WTC11 (cell line): ENCODE results near the gene WWP2. TPM values are rescaled to one million over a fixed set of nuclear protein-coding genes. Genes with fewer than 3 reads are reported as not detected.

Experiments used
- ATAC-seq: fragments of 200-7000 bp; cut with Tn5 transposase; 2 replicates; pipeline ENCODE4 v1.10.0; 2021; ENCODE audit warnings: mild to moderate bottlenecking, moderate library complexity
- CTCF ChIA-PET: fragments of 300-600 bp; sonication (Branson Sonifier 250); formaldehyde crosslinking; loops from one replicate; lab custom pipeline; 2021; ENCODE audit warnings: antibody characterized with exemption; lab: Charles Lee
- POLR2A ChIA-PET: fragments of 350-600 bp; sonication (Branson Sonifier 250); formaldehyde crosslinking; loops from one replicate; lab custom pipeline; 2021; ENCODE audit warnings: antibody characterized with exemption; lab: Charles Lee
- DNase-seq: peaks from one replicate; pipeline ENCODE4 v3.0.0; 2021; ENCODE audit warnings: low spot score
- H3K27ac Mint-ChIP-seq: 2 replicates; pipeline ENCODE4 v1.8.0; 2021; ENCODE audit warnings: mixed read lengths
- H3K27me3 Mint-ChIP-seq: 2 replicates; pipeline ENCODE4 v1.8.0; 2021; ENCODE audit warnings: low read depth, mild to moderate bottlenecking, moderate library complexity, mixed read lengths
- H3K36me3 Mint-ChIP-seq: 2 replicates; pipeline ENCODE4 v1.8.0; 2021; ENCODE audit warnings: mixed read lengths
- H3K4me1 Mint-ChIP-seq: 2 replicates; pipeline ENCODE4 v1.8.0; 2022; ENCODE audit warnings: mixed read lengths
- H3K4me3 Mint-ChIP-seq: 2 replicates; pipeline ENCODE4 v1.8.0; 2021; ENCODE audit warnings: mild to moderate bottlenecking, moderate library complexity, mixed read lengths
- H3K9me3 Mint-ChIP-seq: 2 replicates; pipeline ENCODE4 v1.8.0; 2021; ENCODE audit warnings: mixed read lengths
- ETV6 ChIP-seq: sonication (generic); formaldehyde crosslinking; IDR thresholded peaks from 2 replicates; pipeline ENCODE4 v1.8.1; 2022; ENCODE audit warnings: mild to moderate bottlenecking, missing genetic modification reagents
- GRHL2 ChIP-seq: fragments of 250-450 bp; sonication (Bioruptor Pico); IDR thresholded peaks from 2 replicates; pipeline ENCODE4 v1.8.0; 2022; ENCODE audit warnings: mild to moderate bottlenecking, moderate library complexity; ENCODE audit not compliant: insufficient replicate concordance, severe bottlenecking
- HMGA2 ChIP-seq: fragments of 250-450 bp; sonication (Bioruptor Pico); IDR thresholded peaks from 2 replicates; pipeline ENCODE4 v1.4.0; 2021; ENCODE audit warnings: mild to moderate bottlenecking, moderate library complexity
- NFE2L1 ChIP-seq: sonication (generic); formaldehyde crosslinking; IDR thresholded peaks from 2 replicates; pipeline ENCODE4 v1.8.1; 2023; ENCODE audit warnings: missing genetic modification reagents
- RELA ChIP-seq: sonication (generic); formaldehyde crosslinking; IDR thresholded peaks from 2 replicates; pipeline ENCODE4 v1.8.1; 2022; ENCODE audit warnings: missing genetic modification reagents, mild to moderate bottlenecking, borderline replicate concordance
- RORB ChIP-seq: fragments of 250-450 bp; sonication (Bioruptor Pico); IDR thresholded peaks from 2 replicates; pipeline ENCODE4 v1.9.0; 2021; ENCODE audit warnings: mild to moderate bottlenecking
- SMAD4 ChIP-seq: sonication (generic); formaldehyde crosslinking; IDR thresholded peaks from 2 replicates; pipeline ENCODE4 v1.8.0; 2022; ENCODE audit warnings: mild to moderate bottlenecking, missing genetic modification reagents
- SP1 ChIP-seq: sonication (generic); formaldehyde crosslinking; conservative IDR thresholded peaks from 2 replicates; pipeline ENCODE4 v1.8.1; 2022; ENCODE audit warnings: missing genetic modification reagents
- TP53 ChIP-seq: sonication (generic); formaldehyde crosslinking; IDR thresholded peaks from 2 replicates; pipeline ENCODE4 v1.8.1; 2023; ENCODE audit warnings: mild to moderate bottlenecking, missing genetic modification reagents
- ZNF263 ChIP-seq: sonication (generic); formaldehyde crosslinking; IDR thresholded peaks from 2 replicates; pipeline ENCODE4 v1.8.1; 2022; ENCODE audit warnings: low read depth, mild to moderate bottlenecking, moderate library complexity, missing genetic modification reagents
- ZNF416 ChIP-seq: fragments of 250-450 bp; sonication (Bioruptor Pico); IDR thresholded peaks from 2 replicates; pipeline ENCODE4 v1.9.0; 2021; ENCODE audit warnings: mild to moderate bottlenecking, inconsistent platforms
- total RNA-seq: library from RNA; stranded (reverse); gene quantifications from 3 replicates; pipeline ENCODE4 v1.2.3, GENCODE V29; 2021
- TF ChIP-seq, protein P1 (sequence below): sonication (generic); formaldehyde crosslinking; conservative IDR thresholded peaks from 2 replicates; pipeline ENCODE4 v1.8.1; 2023; ENCODE audit warnings: mild to moderate bottlenecking, low read depth, missing genetic modification reagents, moderate library complexity
- TF ChIP-seq, protein P2 (sequence below): sonication (generic); formaldehyde crosslinking; IDR thresholded peaks from 2 replicates; pipeline ENCODE4 v1.8.0; 2022; ENCODE audit warnings: mild to moderate bottlenecking, missing genetic modification reagents
- TF ChIP-seq, protein P3 (sequence below): sonication (generic); formaldehyde crosslinking; IDR thresholded peaks from 2 replicates; pipeline ENCODE4 v1.8.1; 2022; ENCODE audit warnings: low read depth, missing genetic modification reagents, borderline replicate concordance

WWP2 gene
- total RNA-seq, 1 experiment from 2014 or later = 39.1 TPM

DNA sequence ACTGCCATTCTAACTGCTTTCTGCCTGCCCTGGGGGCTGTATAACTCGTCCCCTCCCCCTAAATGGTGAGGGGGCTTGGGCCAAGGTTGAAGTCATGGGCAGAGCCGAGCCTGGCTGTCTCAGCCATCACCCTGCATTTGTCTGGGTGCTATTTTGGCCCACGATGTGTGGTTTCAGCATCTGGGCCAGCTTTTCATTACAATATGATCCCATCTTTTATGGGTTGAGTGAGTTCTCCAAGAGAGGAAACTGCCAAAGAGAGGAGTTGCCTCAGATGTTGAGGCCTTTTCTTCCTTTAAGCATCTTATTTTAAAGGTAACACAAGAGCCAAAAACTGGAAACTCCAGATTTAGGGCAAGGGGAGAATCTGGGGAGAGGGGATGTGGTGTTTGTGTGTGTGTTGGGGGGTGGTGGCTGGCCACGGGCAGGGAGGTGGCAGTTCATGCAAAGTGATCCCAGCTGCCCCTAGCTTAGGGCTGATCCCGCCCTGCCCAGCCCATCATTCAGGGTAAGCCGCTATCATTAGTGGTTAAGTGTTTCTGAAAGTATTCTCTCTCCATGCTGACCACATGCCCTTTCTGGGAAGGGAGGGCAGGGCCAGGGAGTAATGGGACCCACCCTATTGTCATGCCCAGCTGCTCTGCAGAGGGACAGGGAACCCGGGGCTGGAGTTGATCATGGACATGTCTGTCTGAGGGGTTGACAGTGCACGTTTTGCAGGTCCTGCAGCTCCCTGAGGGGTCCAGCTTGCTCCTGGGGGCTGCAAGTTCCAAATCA is 105.8 kb downstream of the WWP2 start:
- H3K36me3 Mint-ChIP-seq = peaks cover 7% of the 10 kb centered on the region
- ChIA-PET CTCF (interaction anchor here (0.6 to 2.2 kb wide), 4 partner anchors 9 to 461 kb away, joined by 3 to 8 read pairs (median 4); partner anchors contain the start of gene NOB1), POLR2A (no interaction called here)
- H3K27me3 Mint-ChIP-seq = no peaks in the 10 kb centered on the region
- H3K9me3 Mint-ChIP-seq = no peaks in the 10 kb centered on the region
- no peak for ATAC-seq
- TF ChIP-seq, protein P1, sequence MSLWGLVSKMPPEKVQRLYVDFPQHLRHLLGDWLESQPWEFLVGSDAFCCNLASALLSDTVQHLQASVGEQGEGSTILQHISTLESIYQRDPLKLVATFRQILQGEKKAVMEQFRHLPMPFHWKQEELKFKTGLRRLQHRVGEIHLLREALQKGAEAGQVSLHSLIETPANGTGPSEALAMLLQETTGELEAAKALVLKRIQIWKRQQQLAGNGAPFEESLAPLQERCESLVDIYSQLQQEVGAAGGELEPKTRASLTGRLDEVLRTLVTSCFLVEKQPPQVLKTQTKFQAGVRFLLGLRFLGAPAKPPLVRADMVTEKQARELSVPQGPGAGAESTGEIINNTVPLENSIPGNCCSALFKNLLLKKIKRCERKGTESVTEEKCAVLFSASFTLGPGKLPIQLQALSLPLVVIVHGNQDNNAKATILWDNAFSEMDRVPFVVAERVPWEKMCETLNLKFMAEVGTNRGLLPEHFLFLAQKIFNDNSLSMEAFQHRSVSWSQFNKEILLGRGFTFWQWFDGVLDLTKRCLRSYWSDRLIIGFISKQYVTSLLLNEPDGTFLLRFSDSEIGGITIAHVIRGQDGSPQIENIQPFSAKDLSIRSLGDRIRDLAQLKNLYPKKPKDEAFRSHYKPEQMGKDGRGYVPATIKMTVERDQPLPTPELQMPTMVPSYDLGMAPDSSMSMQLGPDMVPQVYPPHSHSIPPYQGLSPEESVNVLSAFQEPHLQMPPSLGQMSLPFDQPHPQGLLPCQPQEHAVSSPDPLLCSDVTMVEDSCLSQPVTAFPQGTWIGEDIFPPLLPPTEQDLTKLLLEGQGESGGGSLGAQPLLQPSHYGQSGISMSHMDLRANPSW (CRISPR knock-in tag) = no peak
- no peak for TF ChIP-seq TP53 (CRISPR knock-in tag)
- no peak for TF ChIP-seq GRHL2
- no peak for TF ChIP-seq NFE2L1
- TF ChIP-seq SMAD4 (CRISPR knock-in tag) = no peak
- H3K4me3 Mint-ChIP-seq = no peak overlapping the region
- H3K4me1 Mint-ChIP-seq = no peaks in the 10 kb centered on the region
- DNase-seq = no peak
- H3K27ac Mint-ChIP-seq = peak overlapping the region; percentile 6; the same call in 1 of the 2 replicates

DNA sequence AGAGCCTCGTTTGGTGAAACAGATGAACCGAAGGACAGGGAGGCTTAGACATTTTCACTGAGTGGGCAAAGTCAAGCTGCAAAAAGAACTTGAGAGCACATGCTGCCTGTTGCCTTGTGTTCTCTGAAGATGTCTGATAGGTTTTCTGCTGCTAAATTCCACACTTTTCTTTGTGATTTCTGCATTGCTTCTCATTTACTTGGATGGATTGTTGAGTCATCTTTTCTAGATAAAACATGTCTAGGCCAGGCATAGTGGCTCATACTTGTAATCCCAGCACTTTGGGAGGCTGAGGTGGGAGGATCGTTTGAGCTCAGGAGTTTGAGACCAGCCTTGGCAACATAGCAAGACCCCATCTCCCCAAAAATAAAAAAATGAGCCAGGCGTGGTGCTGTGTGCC is 108.6 kb downstream of the WWP2 start:
- no peak for ATAC-seq
- TF ChIP-seq SMAD4 (CRISPR knock-in tag) (no peak), HMGA2 (CRISPR knock-in tag) (no peak), RELA (CRISPR knock-in tag) (no peak), SP1 (CRISPR knock-in tag) (no peak)
- TF ChIP-seq, protein P2, sequence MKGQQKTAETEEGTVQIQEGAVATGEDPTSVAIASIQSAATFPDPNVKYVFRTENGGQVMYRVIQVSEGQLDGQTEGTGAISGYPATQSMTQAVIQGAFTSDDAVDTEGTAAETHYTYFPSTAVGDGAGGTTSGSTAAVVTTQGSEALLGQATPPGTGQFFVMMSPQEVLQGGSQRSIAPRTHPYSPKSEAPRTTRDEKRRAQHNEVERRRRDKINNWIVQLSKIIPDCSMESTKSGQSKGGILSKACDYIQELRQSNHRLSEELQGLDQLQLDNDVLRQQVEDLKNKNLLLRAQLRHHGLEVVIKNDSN (CRISPR knock-in tag) = no peak
- Mint-ChIP-seq H3K27me3 (no peaks in the 10 kb centered on the region), H3K4me3 (no peak overlapping the region), H3K36me3 (peaks cover 15% of the 10 kb centered on the region), H3K9me3 (no peaks in the 10 kb centered on the region), H3K4me1 (no peaks in the 10 kb centered on the region), H3K27ac (no peak overlapping the region)
- DNase-seq = no peak
- POLR2A ChIA-PET = interaction anchor here (0.6 kb wide), 1 partner anchor 1564 kb away, joined by 3 read pairs; no protein-coding TSS in a partner anchor
- CTCF ChIA-PET = interaction anchor here (0.7 to 2.5 kb wide), 4 partner anchors 11 to 348 kb away, joined by 3 to 16 read pairs (median 4); no protein-coding TSS in a partner anchor

DNA sequence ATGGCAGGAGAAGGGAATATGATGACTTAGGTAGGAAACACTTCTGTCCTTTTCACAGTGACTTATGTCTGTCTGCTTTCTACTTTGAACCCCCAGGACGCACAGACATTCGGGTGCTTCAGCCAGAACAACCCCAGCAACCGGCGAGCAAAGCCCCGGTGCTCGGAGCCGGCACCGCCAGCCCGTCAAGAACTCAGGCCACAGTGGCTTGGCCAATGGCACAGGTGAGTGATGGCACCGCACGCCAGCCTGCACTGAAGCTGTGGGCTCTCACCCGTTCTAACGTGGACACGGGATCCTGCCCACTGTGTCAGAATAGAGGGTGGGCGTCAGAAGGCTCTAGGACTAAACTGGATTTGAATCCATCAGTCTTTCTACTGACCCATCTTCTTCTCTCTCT is 109.6 kb downstream of the WWP2 start:
- H3K4me3 Mint-ChIP-seq = no peak overlapping the region
- H3K27me3 Mint-ChIP-seq = no peaks in the 10 kb centered on the region
- H3K9me3 Mint-ChIP-seq = peaks cover 4% of the 10 kb centered on the region
- ChIA-PET CTCF (interaction anchor here (1.3 to 2.5 kb wide), 2 partner anchors 12 to 59 kb away, joined by 4 to 16 read pairs; no protein-coding TSS in a partner anchor), POLR2A (no interaction called here)
- DNase-seq = no peak
- H3K36me3 Mint-ChIP-seq = peaks cover 22% of the 10 kb centered on the region
- TF ChIP-seq ZNF416 (CRISPR knock-in tag) = no peak
- TF ChIP-seq SP1 (CRISPR knock-in tag) = no peak
- TF ChIP-seq ZNF263 (CRISPR knock-in tag) = no peak
- TF ChIP-seq, protein P1 (CRISPR knock-in tag) = no peak
- TF ChIP-seq, protein P3, sequence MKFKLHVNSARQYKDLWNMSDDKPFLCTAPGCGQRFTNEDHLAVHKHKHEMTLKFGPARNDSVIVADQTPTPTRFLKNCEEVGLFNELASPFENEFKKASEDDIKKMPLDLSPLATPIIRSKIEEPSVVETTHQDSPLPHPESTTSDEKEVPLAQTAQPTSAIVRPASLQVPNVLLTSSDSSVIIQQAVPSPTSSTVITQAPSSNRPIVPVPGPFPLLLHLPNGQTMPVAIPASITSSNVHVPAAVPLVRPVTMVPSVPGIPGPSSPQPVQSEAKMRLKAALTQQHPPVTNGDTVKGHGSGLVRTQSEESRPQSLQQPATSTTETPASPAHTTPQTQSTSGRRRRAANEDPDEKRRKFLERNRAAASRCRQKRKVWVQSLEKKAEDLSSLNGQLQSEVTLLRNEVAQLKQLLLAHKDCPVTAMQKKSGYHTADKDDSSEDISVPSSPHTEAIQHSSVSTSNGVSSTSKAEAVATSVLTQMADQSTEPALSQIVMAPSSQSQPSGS (CRISPR knock-in tag) = no peak
- TF ChIP-seq RORB (CRISPR knock-in tag) = no peak
- no peak for TF ChIP-seq ETV6 (CRISPR knock-in tag)
- H3K4me1 Mint-ChIP-seq = no peaks in the 10 kb centered on the region
- no peak overlapping the region for H3K27ac Mint-ChIP-seq
- no peak for ATAC-seq
